Activated CD8-positive, alpha-beta memory T cell treated with anti-CD3 and anti-CD28 coated beads for 1 hour (primary cell): ENCODE results near the gene TTC34.
"Not testable (repeated sequence)": the region's sequence is repeated elsewhere in the genome, so short reads cannot be mapped to it uniquely, and the experiment has no call there.

Experiments used
- DNase-seq, 2 donors: peaks; one replicate each; pipeline ENCODE4 v3.0.0-alpha.2; 2020; ENCODE audit warnings: low read depth in 1 of 2; ENCODE audit errors: extremely low read depth in 1 of 2

TTC34 gene

DNA sequence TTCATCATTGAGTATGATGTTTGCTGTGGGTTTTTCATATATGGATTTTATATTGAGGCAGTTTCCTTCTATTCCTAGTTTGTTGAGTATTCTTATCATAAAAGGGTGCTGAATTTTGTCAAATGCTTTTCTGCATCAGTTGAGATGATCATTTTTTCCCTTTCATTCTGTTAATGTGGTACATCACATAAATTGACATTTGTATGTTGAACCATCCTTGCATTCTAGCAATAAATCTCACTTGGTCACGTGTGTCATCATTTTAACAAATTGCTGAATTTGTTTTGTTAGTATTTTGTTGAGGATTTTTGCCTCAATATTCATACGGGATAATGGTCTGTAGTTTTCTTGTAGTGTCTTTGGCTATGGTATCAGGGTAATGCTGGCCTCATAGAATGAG is 19.9 kb downstream of the TTC34 start:
- no peak for DNase-seq

DNA sequence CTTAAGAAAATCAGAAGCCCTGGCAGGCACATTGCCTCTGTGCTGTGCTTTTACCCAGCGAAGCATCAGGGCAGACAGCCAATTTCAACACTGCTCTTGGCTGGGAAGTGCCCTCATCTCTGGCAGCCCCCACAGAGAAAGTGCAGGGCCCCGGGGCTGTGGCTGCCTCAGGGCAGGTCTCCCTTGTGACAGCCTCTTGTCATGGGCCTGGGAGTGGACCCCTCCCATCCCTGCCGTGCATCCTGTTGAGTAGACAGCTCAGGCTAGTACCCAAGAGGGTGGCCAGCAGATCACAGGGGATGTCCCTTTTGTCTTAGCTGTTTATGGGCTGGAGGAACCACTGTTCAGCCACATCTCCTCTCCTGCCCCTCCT is 23.3 kb downstream of the TTC34 start:
- DNase-seq, result no peak

DNA sequence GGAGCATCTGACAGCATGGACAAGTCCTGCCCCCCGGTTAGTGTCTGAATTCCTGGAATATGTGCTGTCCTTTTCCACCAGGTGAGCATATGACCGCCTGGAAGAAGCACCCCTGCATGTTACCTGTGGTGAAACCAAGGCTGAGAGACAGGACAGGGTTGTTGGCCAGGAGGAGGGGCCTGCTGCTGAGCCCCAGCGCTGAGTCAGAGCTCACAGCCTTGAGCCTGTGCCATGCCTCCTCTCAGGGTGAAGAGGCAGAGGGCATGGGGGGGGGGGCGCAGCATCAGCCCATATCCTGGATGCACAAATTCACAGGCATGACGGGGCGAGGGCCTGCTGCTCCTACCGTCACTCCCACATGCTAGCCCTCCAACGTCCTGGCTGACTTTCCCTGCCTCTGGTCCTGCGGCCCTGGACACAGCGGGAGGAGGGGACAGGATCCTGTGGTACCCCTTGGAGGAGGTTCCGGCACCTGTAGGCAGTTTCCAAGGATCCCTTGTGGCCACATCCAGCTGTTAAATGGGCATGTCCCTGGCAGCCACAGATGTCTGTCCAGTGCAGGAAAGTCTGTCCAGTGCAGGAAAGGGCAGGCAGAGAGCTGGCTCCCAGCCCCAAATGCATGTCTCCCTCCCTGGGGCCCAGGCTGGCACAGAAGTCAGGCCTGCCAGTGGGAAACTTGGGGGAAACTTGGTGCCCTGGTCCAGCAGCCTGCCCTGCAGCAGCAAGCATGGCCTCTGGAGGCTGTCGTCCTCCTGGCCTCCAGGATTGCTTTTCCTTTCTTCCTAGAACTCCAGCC is 23.9 kb downstream of the TTC34 start:
- no peak for DNase-seq

DNA sequence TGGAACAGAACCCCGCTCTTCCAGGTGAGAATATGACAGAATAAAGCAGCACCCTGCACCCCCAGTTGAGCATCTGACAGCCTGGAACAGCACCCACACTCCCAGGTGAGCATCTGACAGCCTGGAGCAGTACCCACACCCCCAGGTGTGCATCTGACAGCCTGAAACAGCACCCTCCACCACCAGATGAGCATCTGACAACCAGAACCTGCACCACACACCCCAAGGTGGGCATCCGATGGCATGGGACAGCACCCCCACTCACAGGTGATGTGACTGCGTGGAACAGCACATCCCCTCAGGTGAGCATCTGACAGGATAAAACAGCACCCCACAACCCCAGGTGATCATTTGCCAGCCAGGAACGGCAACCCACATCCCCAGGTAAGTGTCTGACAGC is 26.2 kb downstream of the TTC34 start:
- not testable (repeated sequence) for DNase-seq

DNA sequence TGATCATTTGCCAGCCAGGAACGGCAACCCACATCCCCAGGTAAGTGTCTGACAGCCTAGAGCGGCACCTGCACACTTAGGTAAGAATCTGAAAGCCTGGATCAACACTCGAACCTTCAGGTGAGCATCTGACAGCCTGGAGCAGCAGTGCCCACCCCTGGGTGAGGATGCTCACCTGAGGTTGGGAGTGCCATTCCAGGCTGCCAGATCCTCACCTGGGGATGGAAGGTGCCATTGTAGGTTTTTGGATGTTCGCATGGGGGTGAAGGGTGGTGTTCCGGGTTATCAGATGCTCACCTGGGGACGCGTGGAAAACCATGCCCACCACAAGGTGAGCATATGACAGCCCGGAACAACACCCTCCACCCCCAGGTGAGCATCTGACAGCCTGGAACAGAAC is 33.4 kb downstream of the TTC34 start:
- DNase-seq, result not testable (repeated sequence)

DNA sequence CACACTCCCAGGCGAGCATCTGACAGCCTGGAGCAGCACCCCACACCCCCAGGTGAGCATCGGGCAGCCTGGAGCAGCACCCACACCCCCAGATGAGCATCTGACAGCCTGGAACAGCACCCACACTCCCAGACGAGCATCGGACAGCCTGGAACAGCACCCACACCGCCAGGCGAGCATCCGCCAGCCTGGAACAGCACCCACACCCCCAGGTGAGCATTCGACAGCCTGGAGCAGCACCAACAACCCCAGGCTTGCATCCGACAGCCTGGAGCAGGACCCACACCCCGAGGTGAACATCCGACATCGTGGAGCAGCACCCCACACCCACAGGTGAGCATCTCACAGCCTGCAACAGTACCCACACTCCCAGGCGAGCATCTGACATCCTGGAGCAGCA is 42.1 kb downstream of the TTC34 start:
- not testable (repeated sequence) for DNase-seq

DNA sequence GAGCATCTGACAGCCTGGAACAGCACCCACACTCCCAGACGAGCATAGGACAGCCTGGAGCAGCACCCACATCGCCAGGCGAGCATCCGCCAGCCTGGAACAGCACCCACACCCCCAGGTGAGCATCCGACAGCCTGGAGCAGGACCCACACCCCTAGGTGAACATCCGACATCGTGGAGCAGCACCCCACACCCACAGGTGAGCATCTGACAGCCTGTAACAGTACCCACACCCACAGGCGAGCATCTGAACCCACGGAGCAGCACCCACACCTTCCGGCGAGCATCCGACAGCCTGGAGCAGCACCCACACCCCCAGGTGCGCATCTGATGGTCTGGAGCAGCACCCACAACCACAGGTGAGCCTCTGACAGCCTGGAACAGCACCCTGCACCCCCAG is 44.0 kb downstream of the TTC34 start:
- DNase-seq, result not testable (repeated sequence)

DNA sequence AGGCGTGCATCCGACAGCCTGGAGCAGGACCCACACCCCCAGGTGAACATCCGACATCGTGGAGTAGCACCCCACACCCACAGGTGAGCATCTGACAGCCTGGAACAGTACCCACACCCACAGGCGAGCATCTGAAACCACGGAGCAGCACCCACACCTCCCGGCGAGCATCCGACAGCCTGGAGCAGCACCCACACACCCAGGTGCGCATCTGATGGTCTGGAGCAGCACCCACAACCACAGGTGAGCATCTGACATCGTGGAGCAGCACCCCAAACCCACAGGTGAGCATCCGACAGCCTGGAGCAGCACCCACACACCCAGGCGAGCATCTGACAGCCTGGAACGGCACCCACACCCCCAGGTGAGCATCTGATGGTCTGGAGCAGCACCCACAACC is 46.1 kb downstream of the TTC34 start:
- DNase-seq, result not testable (repeated sequence)

DNA sequence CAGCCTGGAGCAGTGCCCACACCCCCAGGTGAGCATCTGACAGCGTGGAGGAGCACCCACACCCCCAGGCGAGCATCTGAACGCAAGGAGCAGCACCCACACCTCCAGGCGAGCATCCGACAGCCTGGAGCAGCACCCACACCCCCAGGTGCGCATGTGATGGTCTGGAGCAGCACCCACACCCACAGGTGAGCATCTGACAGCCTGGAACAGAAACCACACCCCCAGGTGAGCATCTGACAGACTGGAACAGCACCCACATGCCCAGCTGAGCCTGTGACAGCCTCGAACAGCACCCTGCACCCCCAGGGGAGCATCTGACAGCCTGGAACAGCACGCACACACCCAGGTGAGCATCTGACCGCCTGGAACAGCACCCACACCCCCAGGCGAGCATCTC is 46.9 kb downstream of the TTC34 start:
- DNase-seq, result not testable (repeated sequence)

DNA sequence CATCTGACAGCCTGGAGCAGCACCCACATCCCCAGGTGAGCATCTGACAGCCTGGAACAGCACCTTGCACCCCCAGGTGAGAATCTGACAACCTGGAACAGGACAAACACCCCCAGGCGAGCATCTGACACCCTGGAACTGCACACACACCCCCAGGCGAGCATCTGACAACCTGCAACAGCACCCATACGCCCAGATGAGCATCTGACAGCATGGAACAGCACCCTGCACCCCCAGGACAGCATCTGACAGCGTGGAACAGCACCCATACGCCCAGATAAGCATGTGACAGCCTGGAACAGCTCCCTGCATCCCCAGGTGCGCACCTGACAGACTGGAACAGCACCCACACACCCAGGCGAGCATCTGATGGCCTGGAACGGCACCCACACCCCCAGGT is 49.0 kb downstream of the TTC34 start:
- DNase-seq, result not testable (repeated sequence)

DNA sequence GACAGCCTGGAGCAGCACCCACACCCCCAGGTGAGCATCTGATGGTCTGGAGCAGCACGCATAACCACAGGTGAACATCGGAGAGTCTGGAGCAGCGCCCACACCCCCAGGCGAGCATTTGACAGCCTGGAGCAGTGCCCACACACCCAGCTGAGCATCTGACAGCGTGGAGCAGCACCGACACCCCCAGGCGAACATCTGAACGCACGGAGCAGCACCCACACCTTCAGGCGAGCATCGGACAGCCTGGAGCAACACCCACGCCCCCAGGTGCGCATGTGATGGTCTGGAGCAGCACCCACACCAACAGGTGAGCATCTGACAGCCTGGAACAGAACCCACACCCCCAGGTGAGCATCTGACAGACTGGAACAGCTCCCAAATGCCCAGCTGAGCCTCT is 49.6 kb downstream of the TTC34 start:
- DNase-seq, result not testable (repeated sequence)

DNA sequence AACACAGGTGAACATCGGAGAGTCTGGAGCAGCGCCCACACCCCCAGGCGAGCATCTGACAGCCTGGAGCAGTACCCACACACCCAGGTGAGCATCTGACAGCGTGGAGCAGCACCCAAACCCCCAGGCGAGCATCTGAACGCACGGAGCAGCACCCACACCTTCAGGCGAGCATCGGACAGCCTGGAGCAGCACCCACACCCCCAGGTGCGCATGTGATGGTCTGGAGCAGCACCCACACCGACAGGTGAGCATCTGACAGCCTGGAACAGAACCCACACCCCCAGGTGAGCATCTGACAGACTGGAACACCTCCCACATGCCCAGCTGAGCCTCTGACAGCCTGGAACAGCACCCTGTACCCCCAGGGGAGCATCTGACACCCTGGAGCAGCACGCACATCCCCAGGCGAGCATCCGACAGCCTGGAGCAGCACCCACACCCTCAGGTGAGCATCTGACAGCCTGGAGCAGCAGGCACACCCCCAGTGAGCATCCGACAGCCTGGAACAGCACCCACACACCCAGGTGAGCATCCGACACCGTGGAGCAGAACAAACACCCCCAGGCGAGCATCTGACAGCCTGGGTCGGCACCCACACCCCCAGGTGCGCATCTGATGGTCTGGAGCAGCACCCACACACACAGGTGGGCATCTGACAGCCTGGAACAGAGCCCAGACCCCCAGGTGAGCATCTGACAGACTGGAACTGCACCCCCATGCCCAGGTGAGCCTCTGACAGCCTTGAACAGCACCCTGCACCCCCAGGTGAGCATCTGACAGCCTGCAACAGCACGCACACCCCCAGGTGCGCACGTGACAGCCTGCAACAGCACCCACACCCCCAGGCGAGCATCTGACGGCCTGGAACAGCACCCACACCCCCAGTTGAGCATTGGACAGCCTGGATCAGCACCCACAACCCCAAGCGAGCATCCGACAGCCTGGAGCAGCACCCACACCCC is 50.4 kb downstream of the TTC34 start:
- DNase-seq, result not testable (repeated sequence)

DNA sequence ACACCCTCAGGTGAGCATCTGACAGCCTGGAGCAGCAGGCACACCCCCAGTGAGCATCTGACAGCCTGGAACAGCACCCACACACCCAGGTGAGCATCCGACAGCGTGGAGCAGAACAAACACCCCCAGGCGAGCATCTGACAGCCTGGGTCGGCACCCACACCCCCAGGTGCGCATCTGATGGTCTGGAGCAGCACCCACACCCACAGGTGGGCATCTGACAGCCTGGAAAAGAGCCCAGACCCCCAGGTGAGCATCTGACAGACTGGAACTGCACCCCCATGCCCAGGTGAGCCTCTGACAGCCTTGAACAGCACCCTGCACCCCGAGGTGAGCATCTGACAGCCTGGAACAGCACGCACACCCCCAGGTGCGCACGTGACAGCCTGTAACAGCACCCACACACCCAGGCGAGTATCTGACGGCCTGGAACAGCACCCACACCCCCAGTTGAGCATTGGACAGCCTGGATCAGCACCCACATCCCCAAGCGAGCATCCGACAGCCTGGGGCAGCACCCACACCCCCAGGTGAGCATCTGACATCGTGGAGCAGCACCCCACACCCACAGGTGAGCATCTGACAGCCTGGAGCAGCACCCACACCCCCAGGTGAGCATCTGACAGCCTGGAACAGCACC is 51.3 kb downstream of the TTC34 start:
- DNase-seq, result not testable (repeated sequence)

DNA sequence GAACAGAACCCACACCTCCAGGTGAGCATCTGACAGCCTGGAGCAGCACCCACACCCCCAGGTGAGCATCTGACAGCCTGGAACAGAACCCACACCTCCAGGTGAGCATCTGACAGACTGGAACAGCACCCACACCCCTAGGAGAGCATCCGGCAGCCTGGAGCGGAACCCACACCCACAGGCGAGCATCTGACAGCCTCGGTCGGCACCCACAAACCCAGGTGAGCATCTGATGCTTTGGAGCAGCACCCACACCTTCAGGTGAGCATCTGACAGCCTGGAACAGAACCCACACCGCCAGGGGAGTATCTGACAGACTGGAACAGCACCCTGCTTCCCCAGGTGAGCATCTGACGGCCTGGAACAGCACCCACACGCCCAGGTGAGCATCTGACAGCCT is 52.9 kb downstream of the TTC34 start:
- DNase-seq, result not testable (repeated sequence)

DNA sequence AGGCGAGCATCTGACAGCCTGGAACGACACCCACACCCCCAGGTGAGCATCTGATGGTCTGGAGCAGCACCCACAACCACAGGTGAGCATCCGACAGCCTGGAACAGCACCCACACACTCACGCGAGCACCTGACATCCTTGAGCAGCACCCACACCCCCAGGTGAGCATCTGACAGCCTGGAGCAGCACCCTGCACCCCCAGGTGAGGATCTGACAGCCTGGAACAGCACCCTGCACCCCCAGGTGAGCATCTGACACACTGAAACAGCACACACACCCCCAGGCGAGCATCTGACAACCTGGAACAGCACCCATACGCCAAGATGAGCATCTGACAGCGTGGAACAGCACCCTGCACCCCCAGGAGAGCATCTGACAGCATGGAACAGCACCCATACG is 106.7 kb downstream of the TTC34 start:
- not testable (repeated sequence) for DNase-seq

DNA sequence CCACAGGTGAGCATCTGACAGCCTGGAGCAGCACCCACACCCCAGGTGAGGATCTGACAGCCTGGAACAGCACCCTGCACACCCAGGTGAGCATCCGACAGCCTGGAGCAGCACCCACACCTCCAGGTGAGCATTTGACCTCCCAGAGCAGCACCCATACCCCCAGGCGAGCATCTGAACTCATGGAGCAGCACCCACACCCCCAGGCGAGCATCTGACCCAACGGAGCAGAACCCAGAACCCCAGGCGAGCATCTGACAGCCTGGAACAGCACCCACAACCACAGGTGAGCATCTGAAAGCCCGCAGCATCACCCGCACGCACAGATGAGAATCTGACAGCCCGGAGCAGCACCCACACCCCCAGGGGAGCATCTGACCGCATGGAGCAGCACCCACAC is 111.3 kb downstream of the TTC34 start:
- DNase-seq, result not testable (repeated sequence)

DNA sequence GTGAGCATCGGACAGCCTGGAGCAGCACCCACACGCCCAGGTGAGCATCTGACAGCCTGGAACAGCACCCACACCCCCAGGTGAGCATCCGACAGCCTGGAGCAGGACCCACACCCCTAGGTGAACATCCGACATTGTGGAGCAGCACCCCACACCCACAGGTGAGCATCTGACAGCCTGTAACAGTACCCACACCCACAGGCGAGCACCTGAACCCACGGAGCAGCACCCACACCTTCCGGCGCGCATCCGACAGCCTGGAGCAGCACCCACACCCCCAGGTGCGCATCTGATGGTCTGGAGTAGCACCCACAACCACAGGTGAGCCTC is 113.2 kb downstream of the TTC34 start:
- DNase-seq, result not testable (repeated sequence)

DNA sequence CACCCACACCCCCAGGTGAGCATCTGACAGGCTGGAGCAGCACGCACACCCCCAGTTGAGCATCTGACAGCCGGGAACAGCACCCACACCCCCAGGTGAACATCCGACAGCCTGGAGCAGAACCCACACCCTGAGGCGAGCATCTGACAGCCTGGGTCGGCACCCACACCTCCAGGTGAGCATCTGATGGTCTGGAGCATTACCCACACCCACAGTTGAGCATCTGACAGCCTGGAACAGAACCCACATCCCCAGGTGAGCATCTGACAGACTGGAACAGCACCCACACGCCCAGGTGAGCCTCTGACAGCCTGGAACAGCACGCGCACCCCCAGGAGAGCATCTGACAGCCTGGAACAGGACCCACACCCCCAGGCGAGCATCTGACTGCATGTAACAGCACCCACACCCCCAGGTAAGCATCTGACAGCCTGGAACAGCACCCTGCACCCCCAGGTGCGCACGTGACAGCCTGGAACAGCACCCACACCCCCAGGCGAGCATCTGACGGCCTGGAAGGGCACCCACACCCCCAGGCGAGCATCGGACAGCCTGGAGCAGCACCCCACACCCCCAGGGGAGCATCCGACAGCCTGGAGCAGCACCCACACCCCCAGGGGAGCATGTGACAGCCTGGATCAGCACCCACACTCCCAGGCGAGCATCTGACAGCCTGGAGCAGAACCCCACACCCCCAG is 113.7 kb downstream of the TTC34 start:
- DNase-seq, result not testable (repeated sequence)

DNA sequence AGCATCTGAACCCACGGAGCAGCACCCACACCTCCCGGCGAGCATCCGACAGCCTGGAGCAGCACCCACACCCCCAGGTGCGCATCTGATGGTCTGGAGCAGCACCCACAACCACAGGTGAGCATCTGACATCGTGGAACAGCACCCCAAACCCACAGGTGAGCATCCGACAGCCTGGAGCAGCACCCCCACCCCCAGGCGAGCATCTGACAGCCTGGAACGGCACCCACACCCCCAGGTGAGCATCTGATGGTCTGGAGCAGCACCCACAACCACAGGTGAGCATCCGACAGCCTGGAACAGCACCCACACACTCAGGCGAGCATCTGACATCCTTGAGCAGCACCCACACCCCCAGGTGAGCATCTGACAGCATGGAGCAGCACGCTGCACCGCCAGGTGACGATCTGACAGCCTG is 114.3 kb downstream of the TTC34 start:
- DNase-seq, result not testable (repeated sequence)

DNA sequence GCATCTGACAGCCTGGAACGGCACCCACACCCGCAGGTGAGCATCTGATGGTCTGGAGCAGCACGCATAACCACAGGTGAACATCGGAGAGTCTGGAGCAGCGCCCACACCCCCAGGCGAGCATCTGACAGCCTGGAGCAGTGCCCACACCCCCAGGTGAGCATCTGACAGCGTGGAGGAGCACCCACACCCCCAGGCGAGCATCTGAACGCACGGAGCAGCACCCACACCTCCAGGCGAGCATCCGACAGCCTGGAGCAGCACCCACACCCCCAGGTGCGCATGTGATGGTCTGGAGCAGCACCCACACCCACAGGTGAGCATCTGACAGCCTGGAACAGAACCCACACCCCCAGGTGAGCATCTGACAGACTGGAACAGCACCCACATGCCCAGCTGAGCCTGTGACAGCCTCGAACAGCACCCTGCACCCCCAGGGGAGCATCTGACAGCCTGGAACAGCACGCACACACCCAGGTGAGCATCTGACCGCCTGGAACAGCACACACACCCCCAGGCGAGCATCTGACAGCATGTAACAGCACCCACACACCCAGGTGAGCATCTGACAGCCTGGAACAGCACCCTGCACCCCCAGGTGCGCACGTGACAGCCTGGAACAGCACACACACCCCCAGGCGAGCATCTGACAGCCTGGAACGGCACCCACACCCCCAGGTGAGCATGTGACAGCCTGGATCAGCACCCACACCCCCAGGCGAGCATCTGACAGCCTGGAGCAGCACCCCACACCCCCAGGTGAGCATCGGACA is 115.2 kb downstream of the TTC34 start:
- not testable (repeated sequence) for DNase-seq
